Right lobe of liver (tissue), 6 donors: Measurements from ENCODE around the gene IRF2BP2. TPM values are rescaled to one million over a fixed set of nuclear protein-coding genes. Genes with fewer than 3 reads are reported as not detected.

Experiments
- ATAC-seq, 4 donors: fragments of 200-7000 bp; cut with Tn5 transposase; one replicate each; pipeline ENCODE4 v1.9.1; 2020; ENCODE audit warnings: mild to moderate bottlenecking in 4 of 4, moderate library complexity in 4 of 4
- DNase-seq, 3 donors: peaks; one replicate each; pipeline ENCODE4 v3.0.0-alpha.2; 2020
- H3K27ac ChIP-seq, 3 donors: fragments of 200-600 bp; one replicate each; pipeline ENCODE4 v1.8.0; 2022
- H3K27me3 ChIP-seq, 2 donors: fragments of 200-600 bp; one replicate each; pipeline ENCODE4 v1.8.0; 2022
- H3K36me3 ChIP-seq, 4 donors: fragments of 200-600 bp; sonication (generic) in 1 of 4; one replicate each; pipeline versions ENCODE4 v1.5.1 to v1.8.0; 2017 to 2022; ENCODE audit warnings: control low read depth in 1 of 4
- H3K4me1 ChIP-seq, 4 donors: fragments of 200-600 bp; sonication (generic) in 1 of 4; one replicate each; pipeline versions ENCODE4 v1.5.1 to v1.8.0; 2017 to 2022; ENCODE audit warnings: control low read depth in 1 of 4
- H3K4me3 ChIP-seq, 3 donors: fragments of 200-600 bp; one replicate each; pipeline ENCODE4 v1.8.0; 2022
- H3K9me3 ChIP-seq, 4 donors: fragments of 200-600 bp; sonication (generic) in 1 of 4; one replicate each; pipeline versions ENCODE4 v1.5.1 to v1.8.0; 2017 to 2022; ENCODE audit warnings: control low read depth in 1 of 4
- CTCF ChIP-seq, 4 donors: fragments of 200-600 bp in 3 of 4; fragments of 450-650 bp in 1 of 4; IDR thresholded peaks; one replicate each; pipeline versions ENCODE4 v1.5.1 to v1.8.0; 2016 to 2022; ENCODE audit warnings: antibody characterized with exemption in 4 of 4, mild to moderate bottlenecking in 2 of 4
- POLR2A ChIP-seq: fragments of 450-650 bp; IDR thresholded peaks from one replicate; pipeline ENCODE4 v1.6.1; 2017; ENCODE audit warnings: antibody characterized with exemption, mild to moderate bottlenecking
- WGBS: methylation state at CpG from one replicate; pipeline ENCODE4 v1.1.6; 2018; ENCODE audit warnings: low coverage, low lambda C conversion rate; ENCODE audit not compliant: insufficient coverage; ENCODE audit errors: missing lambda C conversion rate; 5-methylcytosine and 5-hydroxymethylcytosine counted together
- intact Hi-C, 2 donors: fragments of 100-400 bp; cut with DNase I; formaldehyde crosslinking; loops; one replicate each; pipeline versions ENCODE4 v1.11.2 to v1.14.1; 2022
- total RNA-seq, 6 experiments: library from RNA; depleted of rRNA in 2 of 6; stranded (reverse); fragments of >200 nt in 2 of 6; fragmentation: NEBNext Ultra II Directional in 3 of 6; extraction: Animal tissue kit (Norgen Biotek cat#: 25700) in 3 of 6; gene quantifications; one replicate each; pipeline versions ENCODE4 v1.1.0 to v1.2.4, GENCODE V29; 2016 to 2023
- donor health status: DM: no; HTN: yes; CAD: no.
- donor health status: DM: no; HTN: no; CAD: no.
- donor health status: DM: no; HTN: no; CAD: no.
- donor health status: DM: no; HTN: yes; CAD: no.
- donor health status: DM: no; HTN: yes; CAD: no.

The IRF2BP2 gene
- total RNA-seq, 6 experiments from 2014 or later, result 35.3 to 93.2 (median 56.8) TPM

GRCh38 chr1:234608911-234609690 is 877 bp downstream of the IRF2BP2 start:
- H3K27me3 ChIP-seq, result no peaks in the 10 kb centered on the region
- TF ChIP-seq CTCF (IDR thresholded peaks at IDR 0.05), result no peak
- TF ChIP-seq POLR2A, result peak; percentile 74
- peak overlapping the region; percentile 68 to 73 (median 68) for H3K4me3 ChIP-seq
- WGBS, result no CpG with 5 or more reads among the region's 121 CpGs
- H3K36me3 ChIP-seq, result peaks cover 0 to 15% (median 10%) of the 10 kb centered on the region in 4 donors
- peaks cover 0 to 30% (median 13%) of the 10 kb centered on the region in 4 donors for H3K4me1 ChIP-seq
- ATAC-seq (no peak), DNase-seq (peak; percentile 60 to 65 (median 61))
- peak overlapping the region; percentile 100 for H3K27ac ChIP-seq
- H3K9me3 ChIP-seq, result no peaks in the 10 kb centered on the region
- intact Hi-C loops, result loop anchor here in 1 of 2 donors (10.0 kb wide), 1 partner anchor 356 kb away; no protein-coding TSS in a partner anchor

- Histone ChIP-seq H3K27me3 (no peaks in the 10 kb centered on the region), H3K27ac (peak overlapping the region; percentile 100), H3K9me3 (no peaks in the 10 kb centered on the region), H3K36me3 (peaks cover 0 to 15% (median 10%) of the 10 kb centered on the region in 4 donors), H3K4me3 (peak overlapping the region; percentile 68 to 73 (median 68)), H3K4me1 (peaks cover 0 to 30% (median 10%) of the 10 kb centered on the region in 4 donors)
- DNase-seq (peak; percentile 73 to 83 (median 78)), ATAC-seq (peak; percentile 17 to 37 (median 24))
- intact Hi-C loops, result loop anchor here in 1 of 2 donors (10.0 kb wide), 1 partner anchor 357 kb away; no protein-coding TSS in a partner anchor
- WGBS, result 1% methylated on average over 10 of the region's 68 CpGs
- peak; percentile 82 for TF ChIP-seq POLR2A
- TF ChIP-seq CTCF (IDR thresholded peaks at IDR 0.05), result peak in 1 of 4 donors; percentile 8
Measured at GRCh38 chr1:234608025-234608910, 1.7 kb downstream of the IRF2BP2 start.

GRCh38 chr1:234607109-234608024 is 2.6 kb downstream of the IRF2BP2 start:
- peak overlapping the region; percentile 100 for H3K27ac ChIP-seq
- H3K9me3 ChIP-seq, result no peaks in the 10 kb centered on the region
- peaks cover 0 to 15% (median 10%) of the 10 kb centered on the region in 4 donors for H3K36me3 ChIP-seq
- ATAC-seq (peak in 2 of 4 donors; percentile 0), DNase-seq (peak; percentile 44 to 73 (median 67))
- TF ChIP-seq POLR2A (peak; percentile 45), CTCF (IDR thresholded peaks at IDR 0.05) (peak in 1 of 4 donors; percentile 33)
- peak overlapping the region; percentile 68 to 73 (median 68) for H3K4me3 ChIP-seq
- peaks cover 0 to 33% (median 11%) of the 10 kb centered on the region in 4 donors for H3K4me1 ChIP-seq
- H3K27me3 ChIP-seq, result no peaks in the 10 kb centered on the region
- intact Hi-C loops, result loop anchor here in 1 of 2 donors (10.0 kb wide), 1 partner anchor 357 kb away; no protein-coding TSS in a partner anchor
- WGBS, result 2% methylated on average over 13 of the region's 22 CpGs
